ENCODE results near the gene THSD4.

Gene THSD4

DNA sequence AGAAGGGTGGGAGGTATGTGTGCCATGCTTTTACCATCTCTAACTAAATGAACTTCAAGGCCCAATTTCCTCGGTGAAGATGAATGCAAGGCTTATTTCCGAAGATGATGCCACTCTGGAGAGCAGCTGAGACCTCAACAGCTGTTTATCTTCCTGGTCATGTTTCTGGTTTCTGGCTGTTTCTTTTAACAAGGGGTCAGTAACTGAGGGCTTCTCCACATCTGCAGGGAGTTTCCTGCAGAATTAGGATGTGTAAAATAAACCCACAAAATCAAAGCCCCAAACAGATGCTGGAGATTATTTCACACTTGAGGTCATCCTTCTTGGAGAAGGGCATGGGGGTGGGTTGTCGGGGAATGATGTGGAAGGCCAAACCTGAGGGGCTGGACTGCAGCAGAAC is 220.3 kb downstream of the THSD4 start:
- Histone ChIP-seq H3K36me3 (ENCODE audit: control insufficient read depth in 1 of 2, insufficient read depth in 2 of 2, low read length in 2 of 2) (no peaks in the 10 kb centered on the region), H3K4me1 (ENCODE audit: control insufficient read depth in 1 of 2, insufficient read depth in 2 of 2, low read length in 2 of 2) (peaks cover 11 to 15% of the 10 kb centered on the region in 2 donors), H3K4me3 (ENCODE audit: low read depth in 1 of 2, low read length in 2 of 2) (no peak overlapping the region), H3K9me3 (ENCODE audit: control insufficient read depth in 1 of 2, low read length in 2 of 2) (no peaks in the 10 kb centered on the region), H3K27me3 (ENCODE audit: control insufficient read depth in 1 of 2, insufficient read depth in 2 of 2, low read length in 2 of 2) (no peaks in the 10 kb centered on the region), H3K27ac (ENCODE audit: low read depth, low read length) (no peak overlapping the region), H3K9ac (ENCODE audit: low read depth in 1 of 2, low read length in 2 of 2) (no peak overlapping the region)

DNA sequence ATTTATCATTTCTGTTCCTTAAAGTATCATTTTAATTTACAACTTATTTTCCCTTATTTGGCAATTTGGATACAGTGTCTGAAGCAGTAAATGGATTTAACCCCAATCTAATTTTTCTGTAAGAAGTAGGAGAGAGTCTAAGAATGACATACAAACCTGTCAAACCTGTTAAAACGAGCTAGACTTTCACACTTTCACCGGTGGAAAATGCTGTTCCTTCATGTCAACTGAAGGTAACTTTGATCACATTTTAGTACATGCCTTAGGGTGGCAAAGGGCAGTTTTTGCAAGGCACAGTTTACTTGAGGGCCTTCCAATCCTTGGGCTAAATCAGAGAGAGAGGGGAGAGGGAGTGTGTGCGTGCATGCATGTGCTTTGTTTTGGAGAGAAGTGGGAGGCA is 221.4 kb downstream of the THSD4 start:
- Histone ChIP-seq H3K27ac (ENCODE audit: low read depth, low read length) (no peak overlapping the region), H3K9ac (ENCODE audit: low read depth in 1 of 2, low read length in 2 of 2) (no peak overlapping the region), H3K4me1 (ENCODE audit: control insufficient read depth in 1 of 2, insufficient read depth in 2 of 2, low read length in 2 of 2) (peaks cover 6 to 10% of the 10 kb centered on the region in 2 donors), H3K4me3 (ENCODE audit: low read depth in 1 of 2, low read length in 2 of 2) (no peak overlapping the region), H3K27me3 (ENCODE audit: control insufficient read depth in 1 of 2, insufficient read depth in 2 of 2, low read length in 2 of 2) (no peaks in the 10 kb centered on the region), H3K36me3 (ENCODE audit: control insufficient read depth in 1 of 2, insufficient read depth in 2 of 2, low read length in 2 of 2) (no peaks in the 10 kb centered on the region), H3K9me3 (ENCODE audit: control insufficient read depth in 1 of 2, low read length in 2 of 2) (no peaks in the 10 kb centered on the region)

DNA sequence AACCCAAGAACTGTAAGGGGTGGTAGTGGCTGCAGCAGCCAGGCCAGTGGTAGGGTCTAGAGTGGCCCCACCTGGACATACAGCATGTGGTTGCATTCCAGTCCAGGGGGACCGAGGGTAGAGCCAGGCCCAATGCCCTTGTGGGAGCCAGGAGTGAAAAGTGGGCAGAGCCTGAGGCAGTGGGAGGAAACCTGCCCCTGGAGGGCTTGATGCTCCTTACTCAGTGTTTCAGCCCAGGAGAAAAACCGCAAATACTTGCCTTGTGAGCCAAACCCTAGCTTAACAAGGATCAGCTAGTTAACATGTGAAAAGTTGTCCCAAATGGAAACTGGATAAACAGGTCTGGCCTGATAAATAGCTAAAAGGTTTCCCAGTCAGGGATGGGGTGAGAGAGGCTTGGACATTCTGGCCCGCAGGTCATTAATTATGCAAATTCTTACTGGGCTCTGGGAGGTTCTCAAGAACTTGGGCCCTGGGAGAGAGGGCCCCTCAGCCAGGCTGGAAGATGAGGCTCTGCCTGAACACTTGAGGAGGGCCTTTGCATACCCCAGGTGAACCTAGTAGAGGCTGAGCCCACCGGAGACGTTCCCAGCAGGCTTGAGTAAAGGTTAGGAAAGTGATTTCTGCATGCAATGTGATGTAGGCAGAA is 222.1 kb downstream of the THSD4 start:
- H3K36me3 ChIP-seq (ENCODE audit: control insufficient read depth in 1 of 2, insufficient read depth in 2 of 2, low read length in 2 of 2), result no peaks in the 10 kb centered on the region
- peaks cover 4 to 6% of the 10 kb centered on the region in 2 donors for H3K4me1 ChIP-seq (ENCODE audit: control insufficient read depth in 1 of 2, insufficient read depth in 2 of 2, low read length in 2 of 2)
- H3K27me3 ChIP-seq (ENCODE audit: control insufficient read depth in 1 of 2, insufficient read depth in 2 of 2, low read length in 2 of 2), result no peaks in the 10 kb centered on the region
- no peak overlapping the region for H3K4me3 ChIP-seq (ENCODE audit: low read depth in 1 of 2, low read length in 2 of 2)
- H3K27ac ChIP-seq (ENCODE audit: low read depth, low read length), result no peak overlapping the region
- H3K9ac ChIP-seq (ENCODE audit: low read depth in 1 of 2, low read length in 2 of 2), result no peak overlapping the region
- no peaks in the 10 kb centered on the region for H3K9me3 ChIP-seq (ENCODE audit: control insufficient read depth in 1 of 2, low read length in 2 of 2)

DNA sequence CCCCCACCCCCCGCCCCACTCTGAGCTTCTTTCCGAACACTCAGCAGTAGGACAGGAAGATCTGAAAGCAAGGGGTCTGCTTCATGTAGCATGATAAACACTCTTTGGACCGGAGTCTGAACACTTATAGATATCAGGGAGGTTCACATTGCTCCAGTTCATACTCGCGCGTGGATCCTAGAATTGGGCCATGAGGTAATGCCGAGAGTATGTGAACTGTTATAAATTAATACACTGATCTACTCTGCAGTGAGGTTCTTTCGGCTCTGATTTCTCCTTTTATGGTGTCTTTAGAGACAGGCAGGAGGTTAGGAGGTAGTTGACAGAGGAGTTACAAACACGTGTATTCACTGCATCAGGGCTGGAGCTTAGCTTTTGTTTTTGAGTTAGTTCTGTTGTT is 223.0 kb downstream of the THSD4 start:
- no peak overlapping the region for H3K27ac ChIP-seq (ENCODE audit: low read depth, low read length)
- peaks cover 3 to 6% of the 10 kb centered on the region in 2 donors for H3K4me1 ChIP-seq (ENCODE audit: control insufficient read depth in 1 of 2, insufficient read depth in 2 of 2, low read length in 2 of 2)
- no peak overlapping the region for H3K9ac ChIP-seq (ENCODE audit: low read depth in 1 of 2, low read length in 2 of 2)
- H3K27me3 ChIP-seq (ENCODE audit: control insufficient read depth in 1 of 2, insufficient read depth in 2 of 2, low read length in 2 of 2), result no peaks in the 10 kb centered on the region
- H3K36me3 ChIP-seq (ENCODE audit: control insufficient read depth in 1 of 2, insufficient read depth in 2 of 2, low read length in 2 of 2), result no peaks in the 10 kb centered on the region
- no peak overlapping the region for H3K4me3 ChIP-seq (ENCODE audit: low read depth in 1 of 2, low read length in 2 of 2)
- H3K9me3 ChIP-seq (ENCODE audit: control insufficient read depth in 1 of 2, low read length in 2 of 2), result no peaks in the 10 kb centered on the region

DNA sequence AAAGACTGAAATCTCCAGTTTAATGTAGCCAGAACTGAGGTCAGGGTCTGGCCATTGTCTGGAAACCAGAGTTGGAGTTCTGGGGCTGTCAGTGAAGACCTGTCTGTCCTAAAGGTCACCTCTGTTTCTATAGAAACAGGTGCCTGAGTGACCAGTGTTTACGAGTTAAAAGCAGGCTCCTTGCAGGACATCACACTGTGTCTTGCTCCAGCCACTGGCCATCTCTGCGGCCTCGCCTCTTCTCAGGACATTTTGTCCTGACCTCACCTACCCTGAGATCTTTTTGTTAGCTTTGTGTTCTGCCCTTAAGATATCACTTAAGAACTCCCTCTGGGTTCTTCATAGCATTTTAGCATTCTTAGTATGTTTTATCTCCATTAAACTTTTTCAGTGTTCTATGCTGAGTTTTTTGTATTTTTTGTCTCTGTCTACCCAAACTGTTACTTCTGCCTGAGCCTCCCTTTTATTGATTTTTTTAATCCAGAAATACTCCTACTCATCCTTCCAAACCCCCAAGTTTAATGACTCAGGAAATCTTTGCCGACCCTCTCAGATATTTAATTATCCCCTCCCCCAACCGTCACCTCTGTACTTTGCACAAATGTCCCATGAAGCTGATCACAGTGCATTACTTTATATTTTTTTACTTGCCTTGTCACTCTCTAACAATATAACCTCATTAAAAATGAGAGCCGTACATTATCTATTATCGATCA is 223.7 kb downstream of the THSD4 start:
- Histone ChIP-seq H3K27ac (ENCODE audit: low read depth, low read length) (no peak overlapping the region), H3K36me3 (ENCODE audit: control insufficient read depth in 1 of 2, insufficient read depth in 2 of 2, low read length in 2 of 2) (no peaks in the 10 kb centered on the region), H3K27me3 (ENCODE audit: control insufficient read depth in 1 of 2, insufficient read depth in 2 of 2, low read length in 2 of 2) (no peaks in the 10 kb centered on the region), H3K9ac (ENCODE audit: low read depth in 1 of 2, low read length in 2 of 2) (no peak overlapping the region), H3K4me1 (ENCODE audit: control insufficient read depth in 1 of 2, insufficient read depth in 2 of 2, low read length in 2 of 2) (peaks cover 3 to 6% of the 10 kb centered on the region in 2 donors), H3K4me3 (ENCODE audit: low read depth in 1 of 2, low read length in 2 of 2) (no peak overlapping the region), H3K9me3 (ENCODE audit: control insufficient read depth in 1 of 2, low read length in 2 of 2) (no peaks in the 10 kb centered on the region)

DNA sequence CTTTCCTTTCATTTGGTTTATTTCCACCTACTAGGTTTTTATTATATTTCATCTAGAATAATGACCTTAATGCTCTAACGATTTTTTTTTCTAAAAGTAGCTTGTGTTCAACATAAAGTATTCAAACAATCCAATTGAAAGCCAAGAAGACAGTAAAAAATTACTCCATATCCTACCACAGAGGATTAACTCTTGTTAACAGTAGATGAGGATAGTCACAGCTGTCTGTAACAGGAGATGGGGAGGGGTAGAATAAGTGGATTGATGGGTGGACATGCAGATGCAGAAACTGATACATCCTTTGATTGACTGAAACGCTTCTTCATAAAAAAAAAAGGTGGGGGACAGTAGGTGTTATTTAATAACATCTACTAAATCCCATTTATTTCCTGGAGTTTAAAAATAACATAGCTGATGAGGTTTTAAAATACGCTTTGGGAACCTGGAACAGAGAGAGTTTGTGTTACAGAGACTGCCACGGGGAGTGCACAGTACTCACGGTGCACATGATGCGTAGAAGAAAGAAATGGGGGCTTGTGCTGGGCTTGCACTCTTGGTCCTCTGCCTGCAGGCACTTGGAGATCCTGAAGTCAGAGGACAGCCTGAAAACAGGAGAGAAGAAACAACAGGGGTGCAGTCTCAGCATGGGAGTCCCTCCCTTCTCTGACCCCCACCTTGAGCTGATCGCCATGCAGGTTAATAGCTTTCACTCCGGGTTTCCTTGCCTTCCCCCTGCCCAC is 226.7 kb downstream of the THSD4 start:
- no peak overlapping the region for H3K9ac ChIP-seq (ENCODE audit: low read depth in 1 of 2, low read length in 2 of 2)
- no peaks in the 10 kb centered on the region for H3K9me3 ChIP-seq (ENCODE audit: control insufficient read depth in 1 of 2, low read length in 2 of 2)
- no peak overlapping the region for H3K4me3 ChIP-seq (ENCODE audit: low read depth in 1 of 2, low read length in 2 of 2)
- no peaks in the 10 kb centered on the region for H3K36me3 ChIP-seq (ENCODE audit: control insufficient read depth in 1 of 2, insufficient read depth in 2 of 2, low read length in 2 of 2)
- no peaks in the 10 kb centered on the region for H3K27me3 ChIP-seq (ENCODE audit: control insufficient read depth in 1 of 2, insufficient read depth in 2 of 2, low read length in 2 of 2)
- peaks cover 2 to 3% of the 10 kb centered on the region in 2 donors for H3K4me1 ChIP-seq (ENCODE audit: control insufficient read depth in 1 of 2, insufficient read depth in 2 of 2, low read length in 2 of 2)
- no peak overlapping the region for H3K27ac ChIP-seq (ENCODE audit: low read depth, low read length)

DNA sequence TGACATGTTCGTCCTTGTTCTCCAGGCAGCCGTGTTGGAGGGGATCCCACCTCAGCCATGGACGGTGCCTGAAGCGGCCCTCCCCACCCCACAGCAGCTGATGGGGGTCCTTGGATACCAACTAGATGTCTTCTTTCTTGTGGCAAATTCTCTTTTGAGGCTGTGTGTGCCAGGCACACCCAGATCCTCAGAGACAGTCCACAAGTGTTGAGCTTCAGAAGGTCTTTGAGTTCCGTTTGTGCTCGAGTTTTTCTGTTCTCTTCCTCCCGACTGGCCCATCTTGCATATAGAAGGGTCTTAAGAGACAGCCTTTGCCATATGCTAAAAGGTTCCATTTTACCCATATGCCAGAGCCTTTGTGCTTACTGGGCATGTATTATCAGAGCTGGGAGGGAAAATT is 227.4 kb downstream of the THSD4 start:
- Histone ChIP-seq H3K9ac (ENCODE audit: low read depth in 1 of 2, low read length in 2 of 2) (no peak overlapping the region), H3K27me3 (ENCODE audit: control insufficient read depth in 1 of 2, insufficient read depth in 2 of 2, low read length in 2 of 2) (no peaks in the 10 kb centered on the region), H3K36me3 (ENCODE audit: control insufficient read depth in 1 of 2, insufficient read depth in 2 of 2, low read length in 2 of 2) (no peaks in the 10 kb centered on the region), H3K4me3 (ENCODE audit: low read depth in 1 of 2, low read length in 2 of 2) (no peak overlapping the region), H3K9me3 (ENCODE audit: control insufficient read depth in 1 of 2, low read length in 2 of 2) (no peaks in the 10 kb centered on the region), H3K27ac (ENCODE audit: low read depth, low read length) (no peak overlapping the region), H3K4me1 (ENCODE audit: control insufficient read depth in 1 of 2, insufficient read depth in 2 of 2, low read length in 2 of 2) (no peaks in the 10 kb centered on the region)

DNA sequence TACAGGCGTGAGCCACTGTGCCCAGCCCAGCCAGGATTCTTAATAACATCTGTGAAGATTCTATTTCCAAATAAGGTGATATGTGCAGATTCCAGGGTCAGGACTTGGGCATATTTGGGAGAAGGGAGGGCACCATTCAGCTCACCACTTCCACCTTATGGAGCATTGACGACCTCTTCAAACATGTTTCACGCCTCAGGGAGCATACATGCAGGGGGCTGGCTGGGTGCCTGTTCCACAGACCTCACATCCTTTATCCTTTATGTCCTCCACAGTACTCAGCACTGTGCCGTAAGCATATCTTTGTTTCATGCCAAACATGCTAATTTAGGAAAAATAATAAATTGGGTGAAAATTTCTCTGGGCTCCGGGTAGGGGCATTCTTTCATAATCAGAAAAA is 229.0 kb downstream of the THSD4 start:
- H3K9me3 ChIP-seq (ENCODE audit: control insufficient read depth in 1 of 2, low read length in 2 of 2), result no peaks in the 10 kb centered on the region
- H3K27ac ChIP-seq (ENCODE audit: low read depth, low read length), result no peak overlapping the region
- no peaks in the 10 kb centered on the region for H3K36me3 ChIP-seq (ENCODE audit: control insufficient read depth in 1 of 2, insufficient read depth in 2 of 2, low read length in 2 of 2)
- H3K27me3 ChIP-seq (ENCODE audit: control insufficient read depth in 1 of 2, insufficient read depth in 2 of 2, low read length in 2 of 2), result no peaks in the 10 kb centered on the region
- H3K4me3 ChIP-seq (ENCODE audit: low read depth in 1 of 2, low read length in 2 of 2), result no peak overlapping the region
- H3K9ac ChIP-seq (ENCODE audit: low read depth in 1 of 2, low read length in 2 of 2), result no peak overlapping the region
- no peaks in the 10 kb centered on the region for H3K4me1 ChIP-seq (ENCODE audit: control insufficient read depth in 1 of 2, insufficient read depth in 2 of 2, low read length in 2 of 2)

DNA sequence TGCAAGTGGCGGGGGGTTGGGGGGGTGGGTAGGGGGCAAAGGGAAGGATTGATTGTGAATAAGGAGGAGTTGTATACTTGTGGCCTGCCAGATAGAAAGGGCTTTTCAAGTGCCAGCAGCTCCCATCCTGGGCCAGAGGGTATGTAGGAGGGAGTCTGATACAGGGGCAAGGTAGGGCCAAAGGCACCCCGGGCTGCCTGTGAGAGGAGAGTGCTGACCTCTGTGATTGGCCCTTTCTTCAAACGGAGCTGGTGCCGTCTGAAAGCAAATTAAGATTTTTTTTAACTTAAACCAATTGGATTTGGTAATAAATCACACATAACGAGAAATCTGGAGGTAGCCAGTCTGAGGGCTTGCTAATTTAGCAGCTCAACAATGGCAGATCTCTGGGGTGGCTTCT is 229.9 kb downstream of the THSD4 start:
- Histone ChIP-seq H3K36me3 (ENCODE audit: control insufficient read depth in 1 of 2, insufficient read depth in 2 of 2, low read length in 2 of 2) (no peaks in the 10 kb centered on the region), H3K27me3 (ENCODE audit: control insufficient read depth in 1 of 2, insufficient read depth in 2 of 2, low read length in 2 of 2) (no peaks in the 10 kb centered on the region), H3K9me3 (ENCODE audit: control insufficient read depth in 1 of 2, low read length in 2 of 2) (no peaks in the 10 kb centered on the region), H3K27ac (ENCODE audit: low read depth, low read length) (no peak overlapping the region), H3K4me3 (ENCODE audit: low read depth in 1 of 2, low read length in 2 of 2) (no peak overlapping the region), H3K4me1 (ENCODE audit: control insufficient read depth in 1 of 2, insufficient read depth in 2 of 2, low read length in 2 of 2) (no peaks in the 10 kb centered on the region), H3K9ac (ENCODE audit: low read depth in 1 of 2, low read length in 2 of 2) (no peak overlapping the region)

DNA sequence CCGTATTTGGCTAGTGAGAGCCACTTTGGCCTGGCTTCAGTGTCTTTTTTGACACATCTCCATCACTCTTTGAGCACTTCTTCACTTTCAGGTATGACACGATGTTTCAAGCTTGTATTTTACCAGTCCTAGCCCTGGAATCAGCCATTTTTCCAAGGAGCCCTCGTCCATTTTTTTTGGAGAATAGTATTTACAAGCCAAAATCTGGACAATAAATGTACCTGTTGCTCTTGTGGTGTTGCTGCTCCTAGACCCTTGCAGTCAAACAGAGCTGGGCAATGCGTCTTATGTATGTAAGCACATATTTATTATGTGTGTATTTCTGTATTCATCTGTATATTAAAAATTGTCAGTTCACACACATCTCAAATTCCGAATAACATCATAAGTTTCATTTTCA is 231.2 kb downstream of the THSD4 start:
- no peaks in the 10 kb centered on the region for H3K36me3 ChIP-seq (ENCODE audit: control insufficient read depth in 1 of 2, insufficient read depth in 2 of 2, low read length in 2 of 2)
- no peaks in the 10 kb centered on the region for H3K4me1 ChIP-seq (ENCODE audit: control insufficient read depth in 1 of 2, insufficient read depth in 2 of 2, low read length in 2 of 2)
- no peak overlapping the region for H3K9ac ChIP-seq (ENCODE audit: low read depth in 1 of 2, low read length in 2 of 2)
- no peak overlapping the region for H3K27ac ChIP-seq (ENCODE audit: low read depth, low read length)
- no peaks in the 10 kb centered on the region for H3K9me3 ChIP-seq (ENCODE audit: control insufficient read depth in 1 of 2, low read length in 2 of 2)
- no peaks in the 10 kb centered on the region for H3K27me3 ChIP-seq (ENCODE audit: control insufficient read depth in 1 of 2, insufficient read depth in 2 of 2, low read length in 2 of 2)
- no peak overlapping the region for H3K4me3 ChIP-seq (ENCODE audit: low read depth in 1 of 2, low read length in 2 of 2)

All from duodenal mucosa (tissue), 2 donors.